Measurements from ENCODE around the gene PRR12.

PRR12 gene

DNA sequence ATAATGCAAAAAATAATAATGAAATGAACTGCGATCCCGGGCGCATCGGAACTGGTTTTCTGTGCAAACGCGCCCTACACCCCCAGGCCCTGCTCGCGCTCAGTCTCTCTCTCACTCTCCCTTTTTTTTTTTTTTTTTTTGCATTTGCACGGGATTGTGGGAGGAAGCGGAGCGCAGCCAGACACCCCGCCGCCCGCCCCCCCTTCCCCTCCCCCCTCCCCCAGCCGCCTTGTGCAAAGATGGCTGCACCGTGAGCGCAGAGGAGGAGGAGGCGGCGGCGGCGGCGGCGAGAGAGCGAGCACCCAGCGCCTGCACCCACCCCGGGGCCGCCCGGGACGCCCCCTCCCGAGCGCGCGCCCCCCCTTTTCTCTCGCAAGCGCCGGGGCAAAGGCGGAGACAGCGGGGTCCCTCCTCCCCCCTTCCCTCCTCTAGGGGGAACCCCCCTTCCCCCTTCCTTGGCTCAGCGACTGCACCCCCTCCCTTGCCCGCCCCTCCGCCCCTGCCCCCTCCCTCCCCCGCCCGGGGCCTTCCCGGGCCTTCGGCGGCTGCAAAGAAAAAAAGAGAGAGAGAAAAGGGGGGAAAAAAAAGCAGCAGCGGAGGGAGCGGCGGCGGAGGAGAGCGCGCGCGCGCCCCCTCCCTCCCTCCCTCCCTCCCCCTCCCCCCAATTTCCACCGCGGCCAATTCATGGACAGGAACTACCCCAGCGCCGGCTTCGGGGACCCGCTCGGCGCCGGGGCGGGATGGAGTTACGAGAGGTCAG lies at the start of gene PRR12:
TSS of gene PRR12 (plus strand) at position 212 of the 760 bp plus-strand sequence. CDS start at position 685, 473 bp downstream.
- peak; percentile 78 for DNase-seq

GRCh38 chr19:49541914-49542313 lies 49.1 kb upstream of the PRR12 start:
- no peak for DNase-seq

DNA sequence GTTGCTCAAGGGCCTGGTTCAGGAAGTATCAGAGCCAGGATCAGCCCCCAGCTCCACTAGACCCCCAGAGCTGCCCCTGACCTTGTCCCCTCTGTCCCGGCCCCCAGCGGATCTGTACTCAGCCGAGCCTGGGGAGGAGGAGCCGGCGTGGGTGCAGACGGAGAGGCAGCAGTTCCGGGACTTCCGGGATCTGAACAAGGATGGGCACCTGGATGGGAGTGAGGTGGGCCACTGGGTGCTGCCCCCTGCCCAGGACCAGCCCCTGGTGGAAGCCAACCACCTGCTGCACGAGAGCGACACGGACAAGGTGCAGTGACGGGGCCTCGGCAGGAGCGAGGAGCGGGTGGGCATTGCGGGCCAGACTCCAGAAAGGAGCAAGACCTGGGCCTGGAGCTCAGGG lies 48.5 kb upstream of the PRR12 start:
- no peak for DNase-seq

- no peak for DNase-seq
Observed at GRCh38 chr19:49543032-49543431, 48.0 kb upstream of the PRR12 start.

GRCh38 chr19:49544154-49544553 lies 46.8 kb upstream of the PRR12 start:
- no peak for DNase-seq

- DNase-seq, result peak; percentile 95
Observed at GRCh38 chr19:49546825-49547565, 44.0 kb upstream of the PRR12 start.

DNA sequence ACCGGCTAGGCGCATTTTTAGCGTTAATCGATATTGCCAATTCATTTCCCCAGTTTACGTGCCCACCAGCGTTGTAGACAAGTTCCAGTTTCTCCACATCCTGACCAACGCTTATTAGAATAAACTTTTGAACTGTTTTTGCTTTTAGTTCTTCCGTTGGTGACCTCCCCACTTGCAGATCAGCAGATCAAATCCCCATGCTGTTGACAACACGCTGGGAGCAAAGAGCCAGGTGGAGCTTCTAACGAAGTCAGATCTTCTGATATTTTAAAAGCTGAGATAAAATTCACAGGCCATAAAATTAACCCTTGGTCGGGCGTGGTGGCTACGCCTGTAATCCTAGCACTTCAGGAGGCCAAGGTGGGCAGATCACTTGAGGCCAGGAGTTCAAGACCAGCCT lies 41.9 kb upstream of the PRR12 start:
- no peak for DNase-seq

GRCh38 chr19:49551531-49551930 lies 39.5 kb upstream of the PRR12 start:
- no peak for DNase-seq

DNA sequence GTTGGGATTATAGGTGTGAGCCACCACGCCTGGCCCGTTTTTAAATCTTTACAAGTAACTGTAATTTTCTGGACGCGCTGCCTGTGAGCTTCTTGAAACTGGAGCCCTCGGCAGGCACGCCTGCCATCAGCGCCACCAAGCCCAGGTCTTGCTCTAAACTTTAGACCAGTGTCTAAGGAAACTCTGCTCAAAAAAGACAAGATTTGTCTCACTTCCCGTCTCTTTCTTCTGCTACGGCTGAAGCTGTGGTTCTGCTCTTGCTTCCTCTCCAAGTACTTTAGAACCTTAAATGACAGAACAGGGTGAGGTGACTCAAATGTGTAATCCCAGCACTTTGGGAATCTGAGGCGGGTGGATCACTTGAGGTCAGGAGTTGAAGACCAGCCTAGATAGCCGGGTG lies 38.2 kb upstream of the PRR12 start:
- no peak for DNase-seq

DNA sequence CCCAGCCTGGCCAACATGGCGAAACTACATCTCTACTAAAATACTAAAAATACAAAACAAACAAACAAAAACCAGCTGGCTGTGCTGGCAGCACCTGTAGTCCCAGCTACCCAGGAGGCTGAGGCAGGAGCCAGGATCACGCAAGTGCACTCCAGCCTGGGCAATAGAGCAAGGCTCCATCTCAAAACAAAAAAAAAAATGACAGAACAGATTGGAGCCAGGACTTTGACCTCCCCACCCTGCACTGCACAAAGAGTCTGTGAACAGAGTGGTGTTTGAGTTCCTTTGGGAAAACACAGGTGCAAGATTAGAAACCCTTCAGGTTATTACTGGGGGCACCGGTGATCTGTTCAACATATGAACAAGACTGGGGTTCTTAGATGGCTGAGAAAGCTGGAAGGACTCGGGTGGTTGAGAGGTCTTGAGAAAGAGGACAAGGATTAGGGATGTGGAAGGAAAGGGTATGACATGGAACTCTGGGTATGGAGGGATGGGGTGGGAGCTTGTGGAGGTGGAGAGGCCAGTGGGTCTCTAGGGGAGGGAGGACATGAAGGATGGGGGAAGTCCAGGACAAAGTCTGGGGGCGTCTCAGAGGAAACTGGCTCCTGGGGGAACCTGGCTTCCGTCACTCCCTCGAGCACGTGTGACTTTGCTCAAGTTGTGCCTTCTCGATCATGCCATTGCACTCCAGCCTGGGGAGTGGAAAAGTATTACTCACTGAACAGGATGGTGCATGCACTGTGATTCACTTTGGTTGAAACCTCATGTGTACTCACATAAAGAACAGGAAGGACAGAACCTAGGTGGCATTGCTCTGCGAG lies 37.3 kb upstream of the PRR12 start:
- no peak for DNase-seq

DNA sequence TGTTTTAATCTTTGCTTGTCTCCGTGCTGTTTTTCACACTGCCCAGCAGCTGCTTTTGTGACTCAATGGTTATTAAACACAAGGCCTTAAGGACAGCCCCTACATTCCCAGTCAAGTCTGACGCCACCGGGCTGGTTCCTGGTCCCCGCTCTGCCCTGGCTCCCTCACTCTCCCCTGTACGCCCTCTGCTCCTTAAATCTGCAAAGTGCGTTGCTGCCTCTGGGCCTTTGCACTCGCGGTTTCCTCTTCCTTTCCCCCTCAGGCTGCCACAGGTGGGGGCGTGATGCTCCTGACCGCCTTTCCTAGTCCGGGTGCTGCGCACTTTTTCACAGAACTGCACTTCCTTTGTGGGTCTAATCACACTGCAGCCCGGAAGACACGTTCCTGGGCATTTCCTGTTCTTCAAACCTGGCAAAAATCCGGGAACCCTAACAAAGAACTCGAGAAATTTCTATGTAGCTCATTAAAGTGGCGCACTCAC lies 36.2 kb upstream of the PRR12 start:
- DNase-seq, result no peak

GRCh38 chr19:49555600-49556411 lies 35.2 kb upstream of the PRR12 start:
- peak; percentile 86 for DNase-seq

- no peak for DNase-seq
Observed at GRCh38 chr19:49556412-49557398, 34.3 kb upstream of the PRR12 start.

DNA sequence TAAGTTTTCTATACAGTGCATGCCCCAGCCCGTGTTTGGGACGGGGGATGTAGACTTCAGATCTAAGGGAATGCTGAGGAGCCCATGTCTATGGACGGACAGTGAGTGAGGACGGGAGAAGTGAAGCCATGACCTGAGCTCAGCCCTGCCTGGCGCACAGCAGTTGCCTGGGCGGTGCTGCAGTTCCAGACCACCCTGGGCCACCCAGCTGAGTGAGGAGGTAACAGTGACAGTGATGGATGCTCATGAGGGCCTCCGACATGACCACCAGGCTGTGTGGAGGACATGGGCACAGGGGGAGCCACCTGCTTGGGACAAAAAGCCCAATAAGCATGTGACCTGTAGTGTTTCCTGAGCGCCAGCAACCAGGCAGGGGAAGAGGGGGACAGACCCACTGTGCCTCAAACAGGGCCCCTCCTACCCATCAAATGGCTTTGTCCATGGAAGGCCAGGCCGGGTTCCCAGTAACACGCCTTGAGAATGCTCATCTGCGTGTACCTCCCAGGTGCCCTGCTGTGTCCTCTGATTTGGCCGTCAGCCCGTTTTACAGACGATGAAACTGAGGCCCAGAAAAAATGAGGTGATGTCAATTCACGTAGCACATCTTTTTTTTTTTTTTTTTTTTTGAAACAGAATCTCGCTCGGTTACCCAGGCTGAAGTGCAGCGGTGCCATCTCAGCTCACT lies 33.2 kb upstream of the PRR12 start:
- DNase-seq, result no peak

GRCh38 chr19:49558591-49558990 lies 32.4 kb upstream of the PRR12 start:
- peak; percentile 44 for DNase-seq

GRCh38 chr19:49559443-49559842 lies 31.5 kb upstream of the PRR12 start:
- no peak for DNase-seq

- DNase-seq, result no peak
Observed at GRCh38 chr19:49559928-49560327, 31.1 kb upstream of the PRR12 start.

DNA sequence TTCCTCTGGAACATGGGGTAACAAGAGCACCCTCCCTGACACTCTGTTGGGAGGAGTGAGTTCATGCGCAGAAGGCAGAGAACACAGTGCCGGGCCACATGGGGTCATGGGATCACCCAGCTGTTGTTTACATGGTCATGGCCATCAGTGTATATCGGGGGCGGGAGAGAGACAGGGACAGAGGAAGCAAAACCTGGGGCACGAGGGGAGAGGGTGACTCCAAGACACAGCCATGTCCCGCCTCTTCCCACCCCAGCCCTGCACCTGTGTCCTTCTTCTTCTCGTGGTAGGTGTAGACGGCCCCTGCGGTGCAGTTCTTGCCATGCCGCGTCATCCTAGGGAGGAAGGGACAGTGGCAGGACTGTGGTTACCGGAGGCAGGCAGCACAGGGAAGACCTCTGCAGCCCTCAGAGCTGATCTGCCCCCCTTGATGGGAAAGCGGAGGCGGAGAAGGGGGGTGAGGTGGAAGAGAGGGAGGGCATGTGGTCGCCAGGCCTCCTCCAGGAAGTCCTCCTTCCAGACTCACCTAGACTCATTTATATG lies 30.6 kb upstream of the PRR12 start:
- DNase-seq, result peak; percentile 64

DNA sequence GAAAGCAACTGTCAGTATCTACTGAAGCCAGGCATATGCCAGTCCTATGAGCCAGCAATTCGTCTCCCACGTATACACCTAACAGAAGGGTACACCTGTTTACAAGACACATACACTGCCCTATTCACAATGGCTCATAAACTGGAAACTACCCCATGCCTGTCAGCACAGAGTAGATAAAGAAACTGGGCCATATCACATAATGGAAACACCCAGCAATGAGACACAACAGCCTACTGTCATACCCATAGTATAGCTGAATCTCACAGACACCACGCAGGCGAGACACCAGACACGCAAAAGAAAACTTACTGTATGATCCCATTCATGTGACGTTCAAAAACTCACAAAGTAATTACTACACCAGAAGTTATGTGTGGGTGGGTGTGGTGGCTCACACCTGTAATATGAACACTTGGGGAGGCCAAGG lies 26.4 kb upstream of the PRR12 start:
- no peak for DNase-seq

GRCh38 chr19:49565261-49565660 lies 25.7 kb upstream of the PRR12 start:
- no peak for DNase-seq

Data from NCI-H82 (cell line).